Measurements from ENCODE around the gene LRFN2. TPM values are rescaled to one million over a fixed set of nuclear protein-coding genes. Genes with fewer than 3 reads are reported as not detected.
A peak's percentile ranks its signal among the peaks of the same experiment; 100 is the strongest.

Gene LRFN2
- total RNA-seq, 1 donor from 2014 or later: 0.35 TPM

DNA sequence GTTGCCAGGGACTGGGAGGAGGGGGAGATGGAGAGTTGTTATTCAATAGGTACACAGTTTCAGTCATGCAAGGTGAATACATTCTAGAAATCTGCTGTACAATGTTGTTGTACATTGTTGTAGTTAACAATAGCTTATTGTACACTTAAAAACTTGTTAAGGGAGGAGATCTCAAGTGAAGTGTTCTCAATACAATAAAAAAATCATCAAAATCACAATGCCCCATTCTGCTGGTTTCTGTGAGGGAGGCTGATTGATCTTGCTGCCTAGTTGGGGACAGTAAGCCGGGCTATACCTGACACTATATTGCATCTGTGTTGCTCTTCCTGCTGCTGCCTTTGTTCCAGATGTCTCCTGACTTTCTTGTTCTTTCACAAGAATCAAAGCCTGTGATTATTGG, 232.1 kb downstream of the LRFN2 start:
- Mint-ChIP-seq H3K9me3 (peaks cover 3% of the 10 kb centered on the region), H3K4me3 (no peak overlapping the region), H3K27me3 (peaks cover 2% of the 10 kb centered on the region), H3K36me3 (ENCODE audit: low read depth) (no peaks in the 10 kb centered on the region), H3K27ac (no peak overlapping the region), H3K4me1 (peaks cover 8% of the 10 kb centered on the region)
- intact Hi-C loops (cut with micrococcal nuclease): no loop called here
- DNase-seq: no peak

DNA sequence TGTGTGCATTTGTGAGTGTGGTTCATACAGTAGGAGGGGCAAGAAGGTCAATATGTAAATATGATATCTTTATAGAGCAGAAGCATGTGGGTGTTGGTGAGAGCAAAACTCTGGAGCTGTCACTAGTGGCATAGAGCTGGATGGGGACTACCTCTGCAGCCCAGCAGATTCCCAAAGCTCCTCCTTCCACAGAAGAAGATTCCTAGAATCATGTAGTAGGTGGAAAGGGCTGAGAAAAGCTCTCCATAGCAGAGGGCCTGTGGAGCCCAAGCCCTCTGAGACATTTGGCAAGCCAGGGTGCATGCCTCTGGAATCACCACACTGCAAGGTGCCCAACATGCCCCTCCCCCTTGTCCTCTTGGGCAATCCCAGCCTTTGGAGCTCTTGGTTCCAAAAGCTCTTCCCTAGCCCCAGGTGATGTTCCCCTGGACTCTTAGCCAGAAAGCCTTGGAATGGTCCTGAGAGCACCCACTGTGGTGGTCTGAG, 233.2 kb downstream of the LRFN2 start:
- peak; percentile 46 for DNase-seq
- H3K27me3 Mint-ChIP-seq: no peaks in the 10 kb centered on the region
- intact Hi-C loops (cut with micrococcal nuclease): no loop called here

DNA sequence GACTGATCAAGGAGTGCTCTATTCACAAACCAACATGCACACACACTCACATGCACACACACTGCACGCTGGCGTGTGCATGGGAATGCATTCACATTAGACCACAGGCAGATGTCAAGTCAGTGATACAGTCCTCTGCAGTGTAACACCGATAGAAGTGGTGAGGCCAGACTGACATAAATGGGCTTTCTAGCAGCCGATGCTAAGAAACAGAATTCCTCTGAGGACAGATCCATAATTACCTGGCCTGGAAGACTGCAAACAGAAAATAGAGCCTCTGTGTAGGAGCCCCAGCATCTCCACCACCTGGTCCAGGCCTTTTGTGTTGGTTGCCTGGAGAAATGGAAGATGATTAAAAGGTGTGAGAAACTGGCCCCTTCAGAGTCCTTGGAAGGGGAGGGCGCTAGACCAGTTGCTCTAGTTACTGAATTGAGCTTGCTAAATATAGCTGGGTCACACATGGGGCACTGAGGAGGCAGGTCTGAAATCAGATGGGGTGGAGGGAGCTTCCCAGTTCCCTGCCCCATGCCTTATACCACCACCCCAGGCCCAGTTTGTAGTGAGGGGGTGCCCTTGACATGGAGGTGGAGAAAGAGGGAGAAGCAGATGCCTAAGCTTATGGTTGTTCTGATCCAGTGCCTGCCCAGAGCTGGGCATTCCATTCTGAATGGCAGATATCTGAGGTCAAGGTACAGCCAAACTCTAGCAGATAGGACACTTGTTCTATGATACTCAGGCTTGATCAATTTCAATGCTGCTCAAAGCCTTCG, 233.8 kb downstream of the LRFN2 start:
- no peak overlapping the region for H3K27ac Mint-ChIP-seq

More for the DNA sequence above, 233.2 kb downstream of the LRFN2 start:
- H3K9me3 Mint-ChIP-seq: no peaks in the 10 kb centered on the region
- H3K4me3 Mint-ChIP-seq: no peak overlapping the region
- peaks cover 8% of the 10 kb centered on the region for H3K4me1 Mint-ChIP-seq
- H3K36me3 Mint-ChIP-seq (ENCODE audit: low read depth): no peaks in the 10 kb centered on the region
- no peak overlapping the region for H3K27ac Mint-ChIP-seq

DNA sequence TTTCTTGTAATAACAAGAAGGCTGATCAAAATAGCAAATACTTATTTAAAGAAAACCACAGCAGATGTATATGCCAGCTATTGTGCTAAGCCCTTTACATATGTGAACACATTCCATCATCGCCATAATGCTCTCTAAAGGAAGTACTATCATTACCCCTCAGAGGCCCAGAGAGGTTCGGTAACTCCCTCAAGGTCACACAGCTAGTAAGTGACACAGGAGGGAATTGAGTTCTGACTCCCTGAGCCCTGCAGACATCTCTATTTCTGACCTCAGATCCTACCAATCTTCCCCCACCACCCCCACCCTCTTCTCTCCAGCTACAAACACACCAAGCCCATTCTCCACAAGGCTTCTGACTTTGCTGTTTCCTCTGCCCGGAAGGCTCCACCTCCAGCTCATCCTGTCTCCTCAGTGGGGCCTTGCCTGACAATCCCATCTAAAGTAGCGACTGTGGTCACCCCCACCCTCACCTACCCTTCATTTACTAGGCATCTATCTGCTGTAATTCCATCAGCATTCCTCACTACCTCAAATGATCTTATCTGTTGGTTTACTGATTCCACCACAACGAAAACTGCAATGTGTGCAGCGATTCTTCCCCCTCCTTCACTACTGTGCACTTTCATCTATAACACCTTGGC, 234.5 kb downstream of the LRFN2 start:
- H3K9me3 Mint-ChIP-seq: no peaks in the 10 kb centered on the region
- H3K27me3 Mint-ChIP-seq: no peaks in the 10 kb centered on the region
- H3K4me3 Mint-ChIP-seq: no peak overlapping the region
- no peak for DNase-seq
- H3K4me1 Mint-ChIP-seq: peaks cover 8% of the 10 kb centered on the region
- no peak overlapping the region for H3K27ac Mint-ChIP-seq
- no peaks in the 10 kb centered on the region for H3K36me3 Mint-ChIP-seq (ENCODE audit: low read depth)
- intact Hi-C loops (cut with micrococcal nuclease): no loop called here

More for the DNA sequence above, 233.8 kb downstream of the LRFN2 start:
- Mint-ChIP-seq H3K4me1 (peaks cover 8% of the 10 kb centered on the region), H3K4me3 (no peak overlapping the region), H3K27me3 (no peaks in the 10 kb centered on the region), H3K9me3 (no peaks in the 10 kb centered on the region), H3K36me3 (ENCODE audit: low read depth) (no peaks in the 10 kb centered on the region)
- intact Hi-C loops (cut with micrococcal nuclease): no loop called here
- peak; percentile 50 for DNase-seq

DNA sequence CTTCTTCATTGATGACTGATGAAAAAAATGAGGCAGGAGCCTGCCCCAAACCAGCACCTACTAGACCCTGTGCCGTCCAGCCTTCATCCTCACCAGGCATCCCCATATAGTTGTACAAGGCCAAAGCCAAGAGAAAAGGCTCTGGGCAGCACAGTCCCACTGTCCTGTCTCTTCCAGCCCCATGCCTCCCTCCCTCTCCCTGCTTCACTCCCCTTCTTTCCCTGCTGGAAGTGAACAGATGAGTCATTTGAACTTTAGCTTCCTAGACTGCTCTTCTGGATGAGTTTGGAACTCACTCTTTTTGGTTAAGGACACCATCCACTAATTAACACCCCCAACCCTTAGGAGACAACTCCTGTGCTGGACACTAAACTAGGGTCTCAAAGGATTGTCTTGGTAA, 235.2 kb downstream of the LRFN2 start:
- H3K36me3 Mint-ChIP-seq (ENCODE audit: low read depth): no peaks in the 10 kb centered on the region
- H3K27me3 Mint-ChIP-seq: no peaks in the 10 kb centered on the region
- H3K27ac Mint-ChIP-seq: no peak overlapping the region
- no peaks in the 10 kb centered on the region for H3K9me3 Mint-ChIP-seq
- peaks cover 8% of the 10 kb centered on the region for H3K4me1 Mint-ChIP-seq
- no peak for DNase-seq
- intact Hi-C loops (cut with micrococcal nuclease): no loop called here
- no peak overlapping the region for H3K4me3 Mint-ChIP-seq

DNA sequence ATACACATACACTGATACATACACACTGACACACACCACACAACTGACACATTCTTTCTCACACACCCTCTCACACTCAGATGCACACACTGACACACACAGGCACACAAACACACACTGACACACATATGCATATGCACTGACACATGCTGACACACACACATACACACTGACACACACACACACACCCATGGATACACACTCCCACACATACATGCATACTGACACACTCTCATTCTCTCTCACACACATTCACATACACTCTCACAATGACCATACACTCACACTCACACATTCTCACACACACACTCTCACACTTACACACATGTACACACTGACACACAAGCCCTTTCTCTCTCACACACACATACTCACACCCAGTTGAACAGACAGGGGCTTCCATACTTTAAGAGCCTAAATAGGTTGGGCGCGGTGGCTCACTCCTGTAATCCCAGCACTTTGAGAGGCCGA, 236.4 kb downstream of the LRFN2 start:
- no peaks in the 10 kb centered on the region for H3K27me3 Mint-ChIP-seq
- H3K27ac Mint-ChIP-seq: no peak overlapping the region
- no peak overlapping the region for H3K4me3 Mint-ChIP-seq
- no peaks in the 10 kb centered on the region for H3K9me3 Mint-ChIP-seq
- intact Hi-C loops (cut with micrococcal nuclease): no loop called here
- H3K4me1 Mint-ChIP-seq: peaks cover 2% of the 10 kb centered on the region
- DNase-seq: no peak
- no peaks in the 10 kb centered on the region for H3K36me3 Mint-ChIP-seq (ENCODE audit: low read depth)

DNA sequence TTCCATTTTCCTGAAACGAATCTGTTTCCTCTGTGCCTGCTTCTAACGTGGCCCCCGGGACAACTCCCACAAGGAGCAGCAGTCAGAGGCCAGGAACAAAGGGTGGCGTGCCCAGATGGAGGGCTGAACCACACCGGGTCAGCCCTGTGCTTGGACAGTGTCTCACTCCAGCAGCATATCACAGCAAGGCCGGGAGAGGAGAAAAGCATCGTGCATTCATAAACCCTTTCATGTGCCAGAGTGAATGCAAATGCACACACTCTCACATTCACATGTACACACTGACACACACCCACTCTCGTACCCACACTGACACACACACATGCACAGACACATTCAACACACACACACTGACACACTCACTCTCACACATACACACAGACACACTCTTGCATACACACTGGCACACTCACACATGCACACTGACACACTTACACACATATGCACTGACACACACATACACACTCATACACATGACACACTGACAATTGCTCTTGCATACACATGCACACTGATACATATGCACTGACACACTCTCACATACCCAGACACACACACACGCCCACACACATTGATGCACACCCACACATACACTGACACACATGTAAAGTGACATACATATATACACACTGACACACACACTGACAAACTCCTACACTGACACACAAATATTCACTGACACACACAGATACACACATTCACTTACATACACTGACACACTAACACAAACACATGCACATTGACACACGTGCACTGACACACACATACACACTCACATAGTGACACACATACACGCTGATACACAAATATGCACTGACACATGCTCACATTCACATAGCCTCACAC, 237.0 kb downstream of the LRFN2 start:
- no peak overlapping the region for H3K27ac Mint-ChIP-seq
- no peak overlapping the region for H3K4me3 Mint-ChIP-seq
- H3K27me3 Mint-ChIP-seq: no peaks in the 10 kb centered on the region
- H3K4me1 Mint-ChIP-seq: peaks cover 2% of the 10 kb centered on the region
- intact Hi-C loops (cut with micrococcal nuclease): no loop called here
- peak; percentile 51 for DNase-seq
- no peaks in the 10 kb centered on the region for H3K9me3 Mint-ChIP-seq
- no peaks in the 10 kb centered on the region for H3K36me3 Mint-ChIP-seq (ENCODE audit: low read depth)

DNA sequence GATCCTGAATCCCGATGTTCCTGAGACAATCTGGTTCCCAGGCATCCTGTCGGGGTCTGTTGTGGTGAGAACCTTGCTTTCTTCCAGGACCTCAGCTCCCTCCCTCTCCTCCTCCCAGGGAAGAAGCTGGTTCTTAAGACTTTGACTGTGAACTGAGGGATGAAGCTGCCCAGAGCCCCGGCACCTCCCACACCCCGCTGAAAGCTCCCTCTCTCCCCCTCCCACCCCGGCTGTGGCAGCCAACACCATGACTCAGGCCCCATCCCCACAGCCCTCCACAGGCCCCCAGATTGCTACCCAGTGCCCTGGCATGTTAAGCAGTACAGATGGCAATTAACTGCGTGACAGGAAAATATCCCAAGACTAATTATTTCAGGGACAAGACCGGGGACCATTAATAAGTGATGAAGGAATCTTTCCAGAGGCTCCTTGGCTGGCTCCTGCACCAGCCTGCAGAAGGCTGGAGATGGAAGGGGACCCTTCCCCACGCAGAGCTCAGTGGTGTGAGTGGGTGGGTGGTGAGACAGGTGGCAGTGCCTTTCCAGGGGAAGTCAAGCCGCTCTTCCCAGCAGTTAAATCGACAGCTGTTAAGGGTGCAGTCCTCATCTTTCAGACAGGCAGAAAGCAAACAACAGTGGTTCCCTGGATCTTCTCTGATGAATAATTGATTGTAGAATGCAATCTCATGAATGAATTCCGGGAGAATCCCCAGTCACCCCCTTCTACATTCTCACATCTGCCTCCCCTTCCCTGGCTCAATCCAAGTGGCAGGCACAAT, 237.9 kb downstream of the LRFN2 start:
- Mint-ChIP-seq H3K36me3 (ENCODE audit: low read depth) (no peaks in the 10 kb centered on the region), H3K4me3 (no peak overlapping the region), H3K27me3 (no peaks in the 10 kb centered on the region), H3K9me3 (no peaks in the 10 kb centered on the region), H3K27ac (no peak overlapping the region), H3K4me1 (peaks cover 2% of the 10 kb centered on the region)
- DNase-seq: no peak
- intact Hi-C loops (cut with micrococcal nuclease): no loop called here

DNA sequence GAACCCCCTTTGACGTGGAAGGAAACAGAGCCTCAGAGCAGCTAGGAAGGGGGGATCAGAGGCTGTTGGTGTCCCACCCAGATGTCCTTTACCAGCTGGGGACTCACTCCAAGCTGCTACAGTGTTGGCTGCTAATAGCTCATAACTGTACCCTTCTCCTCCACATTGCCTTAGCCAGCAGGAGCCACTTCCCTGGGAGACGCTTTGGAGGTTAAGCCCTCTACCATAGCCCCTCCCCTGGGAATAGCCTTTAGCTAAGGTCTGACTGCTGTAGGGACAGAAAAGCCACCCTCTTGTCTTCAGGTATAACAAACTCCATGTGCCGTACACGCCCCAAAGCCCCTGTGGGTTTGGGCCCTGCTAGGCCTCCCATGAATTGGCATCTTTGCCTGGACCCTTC, 238.6 kb downstream of the LRFN2 start:
- Mint-ChIP-seq H3K4me1 (peaks cover 4% of the 10 kb centered on the region), H3K36me3 (ENCODE audit: low read depth) (no peaks in the 10 kb centered on the region), H3K27ac (no peak overlapping the region), H3K27me3 (no peaks in the 10 kb centered on the region), H3K4me3 (no peak overlapping the region), H3K9me3 (no peaks in the 10 kb centered on the region)
- intact Hi-C loops (cut with micrococcal nuclease): no loop called here
- DNase-seq: peak; percentile 52

DNA sequence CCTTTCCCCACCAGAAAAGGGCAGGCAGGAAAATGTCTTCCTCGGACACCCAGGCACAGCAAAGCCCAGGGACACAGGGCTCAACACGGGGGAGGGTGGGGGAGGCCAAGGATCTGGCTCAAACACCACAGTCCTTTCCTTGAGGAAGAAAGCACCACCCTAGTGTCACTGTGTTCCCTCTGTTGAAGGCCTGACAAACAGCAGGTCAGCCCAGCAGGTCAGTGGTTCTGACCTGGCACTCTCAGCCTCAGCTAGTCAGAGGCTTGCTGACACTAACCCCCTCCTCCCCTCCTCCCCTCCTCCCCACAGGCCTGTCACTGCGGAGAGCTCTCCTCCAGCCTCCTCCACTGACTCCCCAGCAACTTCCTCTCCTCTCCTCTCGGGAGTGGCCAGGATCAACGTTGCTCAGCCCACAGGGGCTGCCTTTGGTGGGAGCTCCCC, 239.6 kb downstream of the LRFN2 start:
- peaks cover 4% of the 10 kb centered on the region for H3K4me1 Mint-ChIP-seq
- intact Hi-C loops (cut with micrococcal nuclease): no loop called here
- H3K9me3 Mint-ChIP-seq: no peaks in the 10 kb centered on the region
- no peak overlapping the region for H3K4me3 Mint-ChIP-seq
- H3K27ac Mint-ChIP-seq: no peak overlapping the region
- DNase-seq: no peak
- H3K27me3 Mint-ChIP-seq: no peaks in the 10 kb centered on the region
- H3K36me3 Mint-ChIP-seq (ENCODE audit: low read depth): no peaks in the 10 kb centered on the region

DNA sequence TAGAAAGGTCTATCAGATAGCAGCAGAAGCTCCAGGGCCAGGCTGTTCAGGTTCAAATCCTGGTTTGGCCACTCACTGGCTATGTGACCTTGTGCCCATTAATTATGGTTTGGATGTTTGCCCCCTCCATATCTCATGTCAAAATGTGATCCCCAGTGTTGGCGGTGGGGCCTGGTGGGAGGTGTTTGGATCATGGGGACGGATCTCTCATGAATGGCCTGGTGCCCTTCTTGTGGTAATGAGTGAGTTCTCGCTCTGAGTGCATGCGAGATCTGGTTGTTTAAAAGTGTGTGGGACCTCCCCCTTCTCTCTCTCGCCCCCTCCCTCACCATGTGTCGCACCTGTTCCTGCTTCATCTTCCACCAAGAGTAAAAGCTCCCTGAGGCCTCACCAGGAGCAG, 240.9 kb downstream of the LRFN2 start:
- Mint-ChIP-seq H3K4me3 (no peak overlapping the region), H3K36me3 (ENCODE audit: low read depth) (no peaks in the 10 kb centered on the region), H3K4me1 (peaks cover 8% of the 10 kb centered on the region), H3K27me3 (peaks cover 4% of the 10 kb centered on the region), H3K9me3 (no peaks in the 10 kb centered on the region), H3K27ac (no peak overlapping the region)
- intact Hi-C loops (cut with micrococcal nuclease): no loop called here
- no peak for DNase-seq

DNA sequence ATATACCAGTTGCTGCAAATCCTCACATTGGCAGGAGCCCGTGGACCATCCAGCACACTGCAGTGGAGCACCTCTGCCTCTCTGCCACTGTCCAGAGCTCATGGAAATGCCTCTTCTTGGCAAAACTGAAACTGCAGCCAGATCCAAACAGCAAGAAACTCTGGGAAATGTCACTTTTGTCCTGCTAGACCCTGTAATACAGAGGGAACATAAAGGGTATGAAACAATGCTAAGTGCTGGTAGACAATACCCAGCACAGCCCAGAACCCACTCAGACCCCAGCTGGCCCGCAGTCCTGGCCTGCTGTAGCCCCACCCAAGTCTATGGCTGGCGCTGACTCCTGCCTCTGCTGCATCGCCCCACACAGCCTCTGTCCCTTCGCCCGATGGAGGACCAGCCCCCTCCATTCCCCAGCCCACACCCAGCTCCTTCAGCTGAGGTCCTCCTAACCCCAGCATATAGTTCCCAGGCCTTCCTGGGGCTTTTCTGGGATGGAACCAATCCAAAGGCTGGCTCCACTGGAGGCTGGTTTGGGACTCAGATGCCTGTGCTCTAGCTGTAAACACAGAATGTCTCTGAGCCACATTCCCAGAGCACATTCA, 242.5 kb downstream of the LRFN2 start:
- peaks cover 8% of the 10 kb centered on the region for H3K4me1 Mint-ChIP-seq
- H3K9me3 Mint-ChIP-seq: no peaks in the 10 kb centered on the region
- no peaks in the 10 kb centered on the region for H3K36me3 Mint-ChIP-seq (ENCODE audit: low read depth)
- no peak overlapping the region for H3K27ac Mint-ChIP-seq
- intact Hi-C loops (cut with micrococcal nuclease): no loop called here
- DNase-seq: no peak
- H3K4me3 Mint-ChIP-seq: no peak overlapping the region
- peaks cover 4% of the 10 kb centered on the region for H3K27me3 Mint-ChIP-seq
